ENCODE data around the gene CDH8.

GRCh38 chr16:61653544-61653943 lies 382.7 kb downstream of the CDH8 start:
- TF ChIP-seq, protein P1, sequence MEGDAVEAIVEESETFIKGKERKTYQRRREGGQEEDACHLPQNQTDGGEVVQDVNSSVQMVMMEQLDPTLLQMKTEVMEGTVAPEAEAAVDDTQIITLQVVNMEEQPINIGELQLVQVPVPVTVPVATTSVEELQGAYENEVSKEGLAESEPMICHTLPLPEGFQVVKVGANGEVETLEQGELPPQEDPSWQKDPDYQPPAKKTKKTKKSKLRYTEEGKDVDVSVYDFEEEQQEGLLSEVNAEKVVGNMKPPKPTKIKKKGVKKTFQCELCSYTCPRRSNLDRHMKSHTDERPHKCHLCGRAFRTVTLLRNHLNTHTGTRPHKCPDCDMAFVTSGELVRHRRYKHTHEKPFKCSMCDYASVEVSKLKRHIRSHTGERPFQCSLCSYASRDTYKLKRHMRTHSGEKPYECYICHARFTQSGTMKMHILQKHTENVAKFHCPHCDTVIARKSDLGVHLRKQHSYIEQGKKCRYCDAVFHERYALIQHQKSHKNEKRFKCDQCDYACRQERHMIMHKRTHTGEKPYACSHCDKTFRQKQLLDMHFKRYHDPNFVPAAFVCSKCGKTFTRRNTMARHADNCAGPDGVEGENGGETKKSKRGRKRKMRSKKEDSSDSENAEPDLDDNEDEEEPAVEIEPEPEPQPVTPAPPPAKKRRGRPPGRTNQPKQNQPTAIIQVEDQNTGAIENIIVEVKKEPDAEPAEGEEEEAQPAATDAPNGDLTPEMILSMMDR (IDR thresholded peaks at IDR 0.05): no peak
- TF ChIP-seq EP300 (IDR thresholded peaks at IDR 0.05): no peak
